Measurements from ENCODE around the gene PTPRN2.

DNA sequence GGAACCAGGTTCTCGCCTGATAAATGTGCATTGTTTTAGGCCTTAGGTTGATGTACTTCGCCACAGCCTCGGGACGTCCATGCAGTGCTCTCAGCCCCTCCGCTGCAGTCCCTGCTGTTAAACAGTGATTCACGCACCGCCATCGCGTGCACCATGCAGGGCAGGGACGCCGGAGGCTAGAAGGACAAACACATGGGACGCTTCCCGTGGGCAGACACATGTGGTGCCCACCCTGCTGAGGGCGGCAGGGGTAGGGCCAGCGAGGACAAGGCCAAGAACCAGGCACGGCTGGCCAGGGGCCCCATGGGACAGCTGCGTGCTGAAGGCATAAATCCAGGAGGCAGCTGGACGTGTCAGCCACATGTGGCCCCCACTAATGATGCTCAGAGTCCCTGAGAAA is 394.7 kb downstream of the PTPRN2 start:
- TF ChIP-seq, protein P1, sequence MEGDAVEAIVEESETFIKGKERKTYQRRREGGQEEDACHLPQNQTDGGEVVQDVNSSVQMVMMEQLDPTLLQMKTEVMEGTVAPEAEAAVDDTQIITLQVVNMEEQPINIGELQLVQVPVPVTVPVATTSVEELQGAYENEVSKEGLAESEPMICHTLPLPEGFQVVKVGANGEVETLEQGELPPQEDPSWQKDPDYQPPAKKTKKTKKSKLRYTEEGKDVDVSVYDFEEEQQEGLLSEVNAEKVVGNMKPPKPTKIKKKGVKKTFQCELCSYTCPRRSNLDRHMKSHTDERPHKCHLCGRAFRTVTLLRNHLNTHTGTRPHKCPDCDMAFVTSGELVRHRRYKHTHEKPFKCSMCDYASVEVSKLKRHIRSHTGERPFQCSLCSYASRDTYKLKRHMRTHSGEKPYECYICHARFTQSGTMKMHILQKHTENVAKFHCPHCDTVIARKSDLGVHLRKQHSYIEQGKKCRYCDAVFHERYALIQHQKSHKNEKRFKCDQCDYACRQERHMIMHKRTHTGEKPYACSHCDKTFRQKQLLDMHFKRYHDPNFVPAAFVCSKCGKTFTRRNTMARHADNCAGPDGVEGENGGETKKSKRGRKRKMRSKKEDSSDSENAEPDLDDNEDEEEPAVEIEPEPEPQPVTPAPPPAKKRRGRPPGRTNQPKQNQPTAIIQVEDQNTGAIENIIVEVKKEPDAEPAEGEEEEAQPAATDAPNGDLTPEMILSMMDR (IDR thresholded peaks at IDR 0.05), result no peak
- no peak for TF ChIP-seq ZFX (IDR thresholded peaks at IDR 0.05; ENCODE audit: borderline replicate concordance)
